Activated CD4-positive, alpha-beta T cell treated with anti-CD3 and anti-CD28 coated beads, Interleukin-10, Interleukin-2, amounts not matched to agents 100 ng/mL and 50 ng/mL, durations not matched to agents 16 hours and 8 hours (primary cell): ENCODE data around the gene MAB21L2.
"Not testable (repeated sequence)": the region's sequence is repeated elsewhere in the genome, so short reads cannot be mapped to it uniquely, and the experiment has no call there.

Source experiments
- DNase-seq: peaks from one replicate; pipeline ENCODE4 v3.0.0-alpha.2; 2020

Gene MAB21L2

GRCh38 chr4:150582146-150582872 lies at the start of gene MAB21L2:
TSS of gene MAB21L2 (plus strand) at chr4:150582151. CDS start at chr4:150583030, 879 bp downstream.
- no peak for DNase-seq

- no peak for DNase-seq
Measured at GRCh38 chr4:150533673-150534072, 48.3 kb upstream of the MAB21L2 start.

GRCh38 chr4:150534818-150535217 lies 47.1 kb upstream of the MAB21L2 start:
- DNase-seq = no peak

- not testable (repeated sequence) for DNase-seq
Measured at GRCh38 chr4:150537911-150538310, 44.0 kb upstream of the MAB21L2 start.

GRCh38 chr4:150540536-150540935 lies 41.4 kb upstream of the MAB21L2 start:
- no peak for DNase-seq

GRCh38 chr4:150540959-150541360 lies 41.0 kb upstream of the MAB21L2 start:
- DNase-seq = no peak

- DNase-seq = no peak
Measured at GRCh38 chr4:150541681-150542080, 40.3 kb upstream of the MAB21L2 start.

GRCh38 chr4:150543042-150543441 lies 38.9 kb upstream of the MAB21L2 start:
- no peak for DNase-seq

- no peak for DNase-seq
Measured at GRCh38 chr4:150546286-150546685, 35.7 kb upstream of the MAB21L2 start.

GRCh38 chr4:150547154-150547838 lies 34.7 kb upstream of the MAB21L2 start:
- DNase-seq = no peak

- DNase-seq = not testable (repeated sequence)
Measured at GRCh38 chr4:150557811-150558210, 24.1 kb upstream of the MAB21L2 start.

GRCh38 chr4:150561143-150561737 lies 20.7 kb upstream of the MAB21L2 start:
- no peak for DNase-seq

GRCh38 chr4:150562250-150562649 lies 19.7 kb upstream of the MAB21L2 start:
- no peak for DNase-seq

GRCh38 chr4:150562751-150563150 lies 19.2 kb upstream of the MAB21L2 start:
- DNase-seq = no peak

- DNase-seq = not testable (repeated sequence)
Measured at GRCh38 chr4:150564967-150565366, 17.0 kb upstream of the MAB21L2 start.

- DNase-seq = no peak
Measured at GRCh38 chr4:150567070-150567469, 14.9 kb upstream of the MAB21L2 start.

GRCh38 chr4:150569384-150569987 lies 12.5 kb upstream of the MAB21L2 start:
- no peak for DNase-seq

GRCh38 chr4:150569998-150570535 lies 11.9 kb upstream of the MAB21L2 start:
- DNase-seq = no peak

- no peak for DNase-seq
Measured at GRCh38 chr4:150570862-150571261, 11.1 kb upstream of the MAB21L2 start.

- DNase-seq = no peak
Measured at GRCh38 chr4:150572704-150573504, 9.0 kb upstream of the MAB21L2 start.

- DNase-seq = peak; percentile 9
Measured at GRCh38 chr4:150573534-150573933, 8.4 kb upstream of the MAB21L2 start.

GRCh38 chr4:150574678-150575077 lies 7.3 kb upstream of the MAB21L2 start:
- no peak for DNase-seq
